ENCODE results near the gene ZFR2.

DNA sequence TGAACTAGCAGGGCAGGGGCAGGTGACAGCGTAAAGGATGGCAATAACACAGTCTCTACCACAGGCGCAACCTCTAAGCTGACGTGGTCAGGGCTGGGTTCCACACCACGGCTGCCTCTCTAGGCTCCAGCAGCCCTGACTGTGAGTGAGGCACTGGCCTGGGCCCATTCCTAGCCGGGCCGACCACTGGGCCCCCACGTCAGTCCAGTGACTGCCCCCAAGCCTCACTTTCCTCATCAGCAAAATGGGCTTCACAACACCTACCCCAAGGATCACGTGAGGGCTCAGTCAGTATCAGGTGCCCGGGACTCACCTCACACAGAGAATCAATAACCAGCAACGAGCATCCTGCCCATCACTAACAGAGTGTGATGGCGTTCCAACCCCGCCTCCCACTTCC is 5.2 kb downstream of the ZFR2 start:
- TF ChIP-seq EP300 (IDR thresholded peaks at IDR 0.05) (no peak), POLR2A (IDR thresholded peaks at IDR 0.05; ENCODE audit: low read depth) (no peak), POLR2AphosphoS5 (IDR thresholded peaks at IDR 0.05) (no peak)
- TF ChIP-seq, protein P1, sequence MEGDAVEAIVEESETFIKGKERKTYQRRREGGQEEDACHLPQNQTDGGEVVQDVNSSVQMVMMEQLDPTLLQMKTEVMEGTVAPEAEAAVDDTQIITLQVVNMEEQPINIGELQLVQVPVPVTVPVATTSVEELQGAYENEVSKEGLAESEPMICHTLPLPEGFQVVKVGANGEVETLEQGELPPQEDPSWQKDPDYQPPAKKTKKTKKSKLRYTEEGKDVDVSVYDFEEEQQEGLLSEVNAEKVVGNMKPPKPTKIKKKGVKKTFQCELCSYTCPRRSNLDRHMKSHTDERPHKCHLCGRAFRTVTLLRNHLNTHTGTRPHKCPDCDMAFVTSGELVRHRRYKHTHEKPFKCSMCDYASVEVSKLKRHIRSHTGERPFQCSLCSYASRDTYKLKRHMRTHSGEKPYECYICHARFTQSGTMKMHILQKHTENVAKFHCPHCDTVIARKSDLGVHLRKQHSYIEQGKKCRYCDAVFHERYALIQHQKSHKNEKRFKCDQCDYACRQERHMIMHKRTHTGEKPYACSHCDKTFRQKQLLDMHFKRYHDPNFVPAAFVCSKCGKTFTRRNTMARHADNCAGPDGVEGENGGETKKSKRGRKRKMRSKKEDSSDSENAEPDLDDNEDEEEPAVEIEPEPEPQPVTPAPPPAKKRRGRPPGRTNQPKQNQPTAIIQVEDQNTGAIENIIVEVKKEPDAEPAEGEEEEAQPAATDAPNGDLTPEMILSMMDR (IDR thresholded peaks at IDR 0.05): no peak
